Umbilical cord (tissue), 2 donors: Measurements from ENCODE around the gene MRGPRG. TPM values are rescaled to one million over a fixed set of nuclear protein-coding genes. Genes with fewer than 3 reads are reported as not detected.
"Not testable (repeated sequence)": the region's sequence is repeated elsewhere in the genome, so short reads cannot be mapped to it uniquely, and the experiment has no call there.

ENCODE experiments used
- DNase-seq: peaks from one replicate; pipeline ENCODE4 v3.0.0-alpha.2; 2015; ENCODE audit warnings: low spot score
- total RNA-seq: library from RNA; depleted of rRNA; stranded (reverse); fragments of >200 nt; gene quantifications from one replicate; pipeline ENCODE4 v1.2.3, GENCODE V29; 2014; ENCODE audit warnings: low replicate concordance; ENCODE audit not compliant: insufficient read depth

Gene MRGPRG
- total RNA-seq, 1 donor from 2014 or later, result not detected

GRCh38 chr11:3176487-3176886 lies 42.1 kb downstream of the MRGPRG start:
- no peak for DNase-seq

- no peak for DNase-seq
These were observed 43.4 kb downstream of the MRGPRG start for GRCh38 chr11:3175194-3175593.

DNA sequence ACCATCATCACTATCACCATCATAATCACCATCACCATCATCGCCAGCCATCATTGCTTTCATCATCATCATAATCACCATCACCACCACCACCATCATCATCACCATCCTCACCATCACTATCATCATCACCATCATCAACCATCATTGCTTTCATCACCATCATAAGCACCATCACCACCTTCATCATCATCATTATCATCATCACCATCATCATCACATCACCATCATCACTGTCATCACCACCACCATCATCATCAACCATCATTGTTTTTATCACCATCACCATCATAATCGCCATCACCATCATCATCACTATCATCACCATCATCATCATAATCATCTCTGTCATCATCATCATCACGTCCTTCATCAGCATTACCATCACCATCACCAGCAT lies 44.2 kb downstream of the MRGPRG start:
- no peak for DNase-seq

- DNase-seq, result no peak
These were observed 44.8 kb downstream of the MRGPRG start for GRCh38 chr11:3173795-3174194.

DNA sequence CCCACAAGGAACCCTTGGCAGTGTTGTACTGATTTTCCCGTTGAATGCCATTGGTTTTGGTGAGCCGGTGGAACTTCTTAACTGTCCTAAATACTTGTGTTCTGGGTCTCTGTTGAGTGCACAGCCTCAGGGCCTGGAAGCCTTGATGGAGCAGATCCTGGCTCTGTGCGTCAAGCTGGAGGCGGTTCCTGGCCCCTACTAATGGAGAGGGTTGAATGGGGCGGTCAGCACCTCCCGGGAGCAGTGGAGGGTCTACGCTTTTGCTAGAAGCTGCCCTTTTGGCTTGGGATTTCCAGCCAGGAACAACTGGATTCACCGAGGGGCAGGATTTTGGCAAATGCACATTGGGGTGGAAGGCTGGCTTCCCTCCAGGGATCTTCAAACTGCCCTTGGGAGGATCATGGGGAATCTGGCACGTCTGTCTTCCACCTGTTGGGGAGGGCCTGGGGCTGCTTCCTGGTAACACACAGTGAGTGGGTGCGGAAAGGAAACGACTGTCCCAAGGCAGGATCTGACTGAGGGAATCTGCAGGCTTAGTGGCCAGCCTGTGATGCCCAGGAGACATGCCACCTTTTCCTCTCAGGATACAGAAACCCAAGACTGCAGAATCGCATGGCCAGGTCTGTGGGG lies 46.6 kb downstream of the MRGPRG start:
- no peak for DNase-seq

DNA sequence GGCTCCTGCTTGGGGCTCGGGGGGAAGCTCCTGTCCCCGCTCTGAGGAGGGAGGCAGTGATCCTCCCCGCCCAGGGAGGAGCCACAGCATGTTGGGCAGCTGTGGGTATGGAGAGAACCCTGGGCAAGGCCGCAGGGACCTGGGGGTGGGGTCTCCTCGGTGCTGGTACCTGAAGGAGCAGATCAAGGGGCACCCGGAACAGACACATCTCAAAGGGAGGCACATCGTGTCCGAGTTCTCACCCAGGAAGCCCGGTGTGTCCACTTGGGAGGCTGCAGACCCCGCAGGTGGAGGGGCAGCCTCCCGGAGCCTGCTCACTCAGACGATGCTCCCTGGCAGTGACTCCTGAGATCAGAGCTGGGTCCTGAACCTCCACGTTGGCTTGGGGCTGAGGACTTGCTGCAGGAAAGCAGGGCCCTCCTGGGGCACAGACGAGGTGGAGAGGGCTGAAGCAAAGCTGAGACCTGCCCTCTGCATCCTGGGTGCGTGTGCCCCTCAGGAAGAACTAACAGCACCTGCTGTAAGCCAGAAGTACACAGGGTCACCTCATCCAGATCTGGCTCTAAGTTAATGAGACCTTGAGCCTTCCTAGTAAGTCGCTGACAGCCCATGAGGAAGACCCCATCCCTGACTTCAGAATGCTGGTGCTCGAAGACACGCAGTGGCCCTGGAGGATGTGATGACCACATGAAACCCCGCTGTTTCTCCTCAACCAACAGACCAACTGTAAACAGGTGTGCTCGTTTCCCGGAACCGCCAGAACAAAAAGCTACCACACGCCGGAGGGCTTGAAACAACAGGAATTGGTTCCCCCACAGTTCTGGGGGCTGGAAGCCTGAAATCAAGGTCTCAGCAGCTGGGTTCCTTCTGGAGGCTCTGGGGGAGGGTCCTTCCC lies 47.6 kb downstream of the MRGPRG start:
- DNase-seq, result no peak

- no peak for DNase-seq
These were observed 48.4 kb downstream of the MRGPRG start for GRCh38 chr11:3170044-3170755.

DNA sequence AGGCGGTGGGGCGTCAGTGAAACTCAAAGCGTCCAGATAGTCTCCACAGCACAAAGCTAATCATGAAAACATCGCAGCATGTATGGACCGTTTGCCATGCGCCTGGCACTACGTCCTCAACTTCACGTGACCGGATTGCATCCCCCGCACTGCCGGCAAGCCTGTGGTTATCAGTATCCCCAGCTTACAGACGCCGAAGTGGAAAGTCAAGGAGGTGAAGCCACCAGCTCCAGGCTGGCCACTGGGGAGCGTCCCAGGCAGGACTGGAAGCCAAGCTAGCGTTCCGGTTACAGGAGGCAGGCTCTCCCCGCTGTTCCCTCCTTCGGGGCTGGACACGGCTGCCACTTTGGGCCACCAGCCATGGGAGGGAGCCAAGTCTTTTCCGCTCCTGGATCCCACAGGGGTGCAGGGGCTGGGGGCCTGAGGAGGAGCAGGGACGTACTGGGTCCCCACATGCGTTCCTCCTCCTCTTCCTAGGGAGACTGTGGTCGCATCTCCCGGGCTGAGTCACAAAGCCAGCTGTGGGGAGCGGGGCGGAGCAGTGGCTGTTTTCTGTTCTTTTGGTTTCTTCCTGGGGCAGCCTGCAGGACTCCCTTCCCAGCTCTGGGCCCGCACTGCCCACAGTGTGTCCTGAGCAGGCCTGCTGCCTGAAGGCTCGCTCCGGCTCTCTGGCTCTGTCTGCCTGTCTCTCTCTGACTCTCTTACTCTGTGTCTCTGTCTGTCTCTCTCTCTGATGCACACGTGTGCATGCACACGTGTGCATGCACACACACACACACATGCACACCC lies 49.2 kb downstream of the MRGPRG start:
- peak; percentile 47 for DNase-seq

DNA sequence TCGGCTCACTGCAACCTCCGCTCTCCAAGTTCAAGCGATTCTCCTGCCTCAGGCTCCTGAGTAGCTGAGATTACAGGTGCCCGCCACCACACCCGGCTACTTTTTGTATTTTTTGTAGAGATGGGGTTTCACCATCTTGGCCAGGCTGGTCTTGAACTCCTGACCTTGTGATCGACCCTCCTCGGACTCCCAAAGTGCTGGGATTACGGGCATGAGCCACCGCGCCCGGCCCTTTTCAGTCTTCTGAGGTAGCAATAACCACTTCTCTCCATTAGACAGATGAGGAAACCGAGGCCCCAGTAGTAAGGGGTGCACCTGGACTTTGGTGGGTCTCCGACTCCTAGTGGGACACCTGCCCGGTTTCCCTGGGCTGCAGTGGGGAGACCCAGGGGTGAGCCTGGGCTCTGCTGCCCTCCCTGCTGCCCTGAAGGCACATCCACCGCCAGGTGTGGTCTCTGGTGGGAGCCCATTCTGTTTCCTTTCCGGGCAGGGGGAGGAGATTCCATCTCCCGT lies 49.8 kb downstream of the MRGPRG start:
- not testable (repeated sequence) for DNase-seq

Other genes with a start within 250 kb of the MRGPRG start
- 91.0 TPM for gene NAP1L4, start 226.5 kb downstream of the MRGPRG start, total RNA-seq
- 33.2 TPM for gene CARS1, start 161.4 kb downstream of the MRGPRG start, total RNA-seq
- gene OSBPL5, start 53.5 kb downstream of the MRGPRG start, total RNA-seq, result 40.0 TPM
- gene MRGPRE, start 13.6 kb upstream of the MRGPRG start, total RNA-seq, result 0.48 TPM
- 9.6 TPM for gene ZNF195, start 160.3 kb upstream of the MRGPRG start, total RNA-seq